Tibial nerve (tissue), 4 donors: ENCODE results near the gene HABP2. TPM values are rescaled to one million over a fixed set of nuclear protein-coding genes. Genes with fewer than 3 reads are reported as not detected.

Source experiments
- DNase-seq, 2 donors: peaks; one replicate each; pipeline ENCODE4 v3.0.0-alpha.2; 2019; ENCODE audit warnings: low spot score in 2 of 2
- H3K27ac ChIP-seq, 4 donors: fragments of 200-600 bp; sonication (generic) in 3 of 4; one replicate each; pipeline ENCODE4 v1.5.1; 2017 to 2019; ENCODE audit warnings: mild to moderate bottlenecking in 1 of 4
- H3K27me3 ChIP-seq, 2 donors: fragments of 200-600 bp; sonication (generic) in 1 of 2; one replicate each; pipeline versions ENCODE4 v1.5.1 to v1.6.0; 2017 to 2019
- H3K36me3 ChIP-seq, 3 donors: fragments of 200-600 bp; sonication (generic); one replicate each; pipeline ENCODE4 v1.5.1; 2018 to 2019
- H3K4me1 ChIP-seq, 4 donors: fragments of 200-600 bp; sonication (generic) in 3 of 4; one replicate each; pipeline ENCODE4 v1.5.1; 2017 to 2019
- H3K4me3 ChIP-seq, 4 donors: fragments of 200-600 bp; sonication (generic) in 3 of 4; one replicate each; pipeline ENCODE4 v1.5.1; 2017 to 2019; ENCODE audit warnings: mild to moderate bottlenecking in 1 of 4, moderate library complexity in 1 of 4
- H3K9me3 ChIP-seq, 4 donors: fragments of 200-600 bp; sonication (generic) in 3 of 4; one replicate each; pipeline ENCODE4 v1.5.1; 2017 to 2019
- CTCF ChIP-seq, 5 experiments: fragments of 200-600 bp in 3 of 5; fragments of 450-650 bp in 2 of 5; sonication (generic) in 3 of 5; IDR thresholded peaks; one replicate each; pipeline ENCODE4 v1.5.1; 2016 to 2019; ENCODE audit warnings: antibody characterized with exemption in 5 of 5, mild to moderate bottlenecking in 3 of 5, moderate library complexity in 2 of 5
- EP300 ChIP-seq, 2 donors: sonication (generic); formaldehyde crosslinking; IDR thresholded peaks; one replicate each; pipeline ENCODE4 v1.6.1; 2017; ENCODE audit warnings: antibody characterized with exemption in 2 of 2, mild to moderate bottlenecking in 1 of 2
- POLR2A ChIP-seq, 2 donors: fragments of 450-650 bp; IDR thresholded peaks; one replicate each; pipeline ENCODE4 v1.6.1; 2017; ENCODE audit warnings: antibody characterized with exemption in 2 of 2, mild to moderate bottlenecking in 2 of 2, moderate library complexity in 2 of 2
- WGBS, 2 donors: methylation state at CpG; one replicate each; pipeline ENCODE4 v1.1.5; 2018; 5-methylcytosine and 5-hydroxymethylcytosine counted together
- total RNA-seq, 4 donors: library from RNA; depleted of rRNA; stranded (reverse); fragments of >200 nt; gene quantifications; one replicate each; pipeline ENCODE4 v1.1.0, GENCODE V29; 2016

The HABP2 gene
- total RNA-seq, 4 donors from 2014 or later, result not detected

GRCh38 chr10:113613427-113613826 is 60.6 kb downstream of the HABP2 start:
- DNase-seq, result no peak
- Histone ChIP-seq H3K36me3 (no peaks in the 10 kb centered on the region), H3K4me1 (no peaks in the 10 kb centered on the region), H3K27ac (no peak overlapping the region), H3K9me3 (no peaks in the 10 kb centered on the region), H3K27me3 (peaks cover 0 to 25% of the 10 kb centered on the region in 2 donors), H3K4me3 (no peak overlapping the region)
- no peak for TF ChIP-seq EP300 (IDR thresholded peaks at IDR 0.05)
- TF ChIP-seq POLR2A (IDR thresholded peaks at IDR 0.05), result no peak
- no peak for TF ChIP-seq CTCF (IDR thresholded peaks at IDR 0.05)
- 92 to 100% methylated on average over 2 of the region's 2 CpGs for WGBS, 2 donors

- H3K4me1 ChIP-seq, result no peaks in the 10 kb centered on the region
- 42 to 55% methylated on average over 15 of the region's 15 CpGs for WGBS, 2 donors
- H3K9me3 ChIP-seq, result no peaks in the 10 kb centered on the region
- no peak overlapping the region for H3K4me3 ChIP-seq
- no peaks in the 10 kb centered on the region for H3K36me3 ChIP-seq
- TF ChIP-seq POLR2A (IDR thresholded peaks at IDR 0.05) (no peak), EP300 (IDR thresholded peaks at IDR 0.05) (no peak), CTCF (IDR thresholded peaks at IDR 0.05) (no peak)
- DNase-seq, result no peak
- no peak overlapping the region for H3K27ac ChIP-seq
- peaks cover 0 to 32% of the 10 kb centered on the region in 2 donors for H3K27me3 ChIP-seq
Observed at GRCh38 chr10:113613977-113614690, 61.3 kb downstream of the HABP2 start.

- Histone ChIP-seq H3K27ac (no peak overlapping the region), H3K4me1 (no peaks in the 10 kb centered on the region), H3K27me3 (peaks cover 0 to 37% of the 10 kb centered on the region in 2 donors), H3K4me3 (no peak overlapping the region), H3K9me3 (no peaks in the 10 kb centered on the region), H3K36me3 (no peaks in the 10 kb centered on the region)
- DNase-seq, result peak in 1 of 2 donors; percentile 19
- no peak for TF ChIP-seq POLR2A (IDR thresholded peaks at IDR 0.05)
- TF ChIP-seq CTCF (IDR thresholded peaks at IDR 0.05), result peak in 1 of 5 experiments; percentile 21
- TF ChIP-seq EP300 (IDR thresholded peaks at IDR 0.05), result no peak
- WGBS, 2 donors, result 13 to 23% methylated on average over 5 of the region's 5 CpGs
Observed at GRCh38 chr10:113616244-113617074, 63.6 kb downstream of the HABP2 start.

GRCh38 chr10:113617086-113617485 is 64.2 kb downstream of the HABP2 start:
- H3K36me3 ChIP-seq, result no peaks in the 10 kb centered on the region
- no peak for TF ChIP-seq CTCF (IDR thresholded peaks at IDR 0.05)
- H3K27ac ChIP-seq, result no peak overlapping the region
- DNase-seq, result no peak
- no peaks in the 10 kb centered on the region for H3K9me3 ChIP-seq
- peaks cover 0 to 37% of the 10 kb centered on the region in 2 donors for H3K27me3 ChIP-seq
- H3K4me1 ChIP-seq, result no peaks in the 10 kb centered on the region
- H3K4me3 ChIP-seq, result no peak overlapping the region
- WGBS, 2 donors, result 24 to 35% methylated on average over 7 of the region's 7 CpGs

GRCh38 chr10:113618338-113618737 is 65.5 kb downstream of the HABP2 start:
- no peaks in the 10 kb centered on the region for H3K36me3 ChIP-seq
- peaks cover 0 to 37% of the 10 kb centered on the region in 2 donors for H3K27me3 ChIP-seq
- 87 to 90% methylated on average over 7 of the region's 7 CpGs for WGBS, 2 donors
- no peak overlapping the region for H3K27ac ChIP-seq
- TF ChIP-seq EP300 (IDR thresholded peaks at IDR 0.05), result no peak
- TF ChIP-seq POLR2A (IDR thresholded peaks at IDR 0.05), result no peak
- TF ChIP-seq CTCF (IDR thresholded peaks at IDR 0.05), result no peak
- H3K4me1 ChIP-seq, result no peaks in the 10 kb centered on the region
- no peak overlapping the region for H3K4me3 ChIP-seq
- DNase-seq, result no peak
- no peaks in the 10 kb centered on the region for H3K9me3 ChIP-seq
